WERI-Rb-1 (cell line): ENCODE results near the gene RYR3.

Experiments used
- DNase-seq: peaks from one replicate; pipeline ENCODE4 v3.0.0-alpha.2; 2020
- H3K27ac ChIP-seq: fragments of 250-450 bp; sonication (Bioruptor Pico); 2 replicates; pipeline ENCODE4 v1.5.1; 2020; ENCODE audit warnings: mild to moderate bottlenecking, moderate library complexity
- H3K27me3 ChIP-seq: fragments of 250-450 bp; sonication (Bioruptor Pico); 2 replicates; pipeline ENCODE4 v1.5.1; 2021; ENCODE audit warnings: mild to moderate bottlenecking, low read depth, moderate library complexity; ENCODE audit not compliant: insufficient read depth, severe bottlenecking
- H3K36me3 ChIP-seq: fragments of 250-450 bp; sonication (Bioruptor Pico); 2 replicates; pipeline ENCODE4 v1.5.1; 2020; ENCODE audit warnings: mild to moderate bottlenecking, moderate library complexity
- H3K4me3 ChIP-seq: 2 replicates; pipeline ENCODE4 v1.5.1; 2011; ENCODE audit warnings: low read depth, mild to moderate bottlenecking, control low read depth, low read length
- H3K9me3 ChIP-seq: fragments of 250-450 bp; sonication (Bioruptor Pico); 2 replicates; pipeline ENCODE4 v1.5.1; 2021; ENCODE audit warnings: mild to moderate bottlenecking, moderate library complexity; ENCODE audit not compliant: severe bottlenecking
- CTCF ChIP-seq: IDR thresholded peaks from 2 replicates; pipeline ENCODE4 v1.5.1; 2011; ENCODE audit warnings: low read depth, mild to moderate bottlenecking, control low read depth, inconsistent platforms, low read length

RYR3 gene

GRCh38 chr15:33846142-33846541 lies 535.4 kb downstream of the RYR3 start:
- no peak overlapping the region for H3K4me3 ChIP-seq
- H3K9me3 ChIP-seq = no peaks in the 10 kb centered on the region
- no peak for TF ChIP-seq CTCF
- H3K27me3 ChIP-seq = no peaks in the 10 kb centered on the region
- no peak overlapping the region for H3K27ac ChIP-seq
- no peak for DNase-seq
- no peaks in the 10 kb centered on the region for H3K36me3 ChIP-seq

GRCh38 chr15:33846862-33847261 lies 536.1 kb downstream of the RYR3 start:
- TF ChIP-seq CTCF = no peak
- H3K27ac ChIP-seq = no peak overlapping the region

GRCh38 chr15:33848011-33848410 lies 537.2 kb downstream of the RYR3 start:
- no peaks in the 10 kb centered on the region for H3K27me3 ChIP-seq
- H3K27ac ChIP-seq = no peak overlapping the region
- no peaks in the 10 kb centered on the region for H3K9me3 ChIP-seq
- no peak overlapping the region for H3K4me3 ChIP-seq
- TF ChIP-seq CTCF = no peak
- H3K36me3 ChIP-seq = no peaks in the 10 kb centered on the region
- DNase-seq = no peak

More at GRCh38 chr15:33846862-33847261, 536.1 kb downstream of the RYR3 start:
- no peaks in the 10 kb centered on the region for H3K36me3 ChIP-seq
- no peak for DNase-seq
- H3K9me3 ChIP-seq = no peaks in the 10 kb centered on the region
- no peaks in the 10 kb centered on the region for H3K27me3 ChIP-seq
- no peak overlapping the region for H3K4me3 ChIP-seq

GRCh38 chr15:33851079-33851478 lies 540.3 kb downstream of the RYR3 start:
- Histone ChIP-seq H3K4me3 (no peak overlapping the region), H3K27me3 (no peaks in the 10 kb centered on the region), H3K27ac (no peak overlapping the region), H3K9me3 (no peaks in the 10 kb centered on the region), H3K36me3 (no peaks in the 10 kb centered on the region)
- DNase-seq = no peak
- TF ChIP-seq CTCF = no peak

GRCh38 chr15:33852094-33852493 lies 541.3 kb downstream of the RYR3 start:
- H3K9me3 ChIP-seq = no peaks in the 10 kb centered on the region
- no peak overlapping the region for H3K4me3 ChIP-seq
- no peaks in the 10 kb centered on the region for H3K27me3 ChIP-seq
- H3K36me3 ChIP-seq = no peaks in the 10 kb centered on the region
- no peak overlapping the region for H3K27ac ChIP-seq
- no peak for TF ChIP-seq CTCF
- no peak for DNase-seq

GRCh38 chr15:33852570-33852969 lies 541.8 kb downstream of the RYR3 start:
- no peak for DNase-seq
- Histone ChIP-seq H3K4me3 (no peak overlapping the region), H3K27me3 (no peaks in the 10 kb centered on the region), H3K9me3 (no peaks in the 10 kb centered on the region), H3K36me3 (no peaks in the 10 kb centered on the region), H3K27ac (no peak overlapping the region)
- no peak for TF ChIP-seq CTCF
